Measurements from ENCODE around the gene DBNDD1.

GRCh38 chr16:90020260-90020837, 1.1 kb upstream of the DBNDD1 start:
- TF ChIP-seq POLR2AphosphoS2 (IDR thresholded peaks at IDR 0.05; ENCODE audit: low read depth, low read length) (no peak), EED (IDR thresholded peaks at IDR 0.05; ENCODE audit: low read depth) (no peak), POLR2A (IDR thresholded peaks at IDR 0.05; ENCODE audit: low read depth, low read length) (no peak), CBX3 (IDR thresholded peaks at IDR 0.05; ENCODE audit: borderline replicate concordance, low read depth) (no peak), ZZZ3 (IDR thresholded peaks at IDR 0.05; ENCODE audit: control insufficient read depth, insufficient read length, low read depth) (no peak), BHLHE40 (IDR thresholded peaks at IDR 0.05; ENCODE audit: borderline replicate concordance in 1 of 2, low read depth in 2 of 2, low read length in 1 of 2) (no peak), HCFC1 (IDR thresholded peaks at IDR 0.05; ENCODE audit: low read length) (no peak), NKRF (conservative IDR thresholded peaks at IDR 0.05) (no peak), SPI1 (IDR thresholded peaks at IDR 0.05; ENCODE audit: borderline replicate concordance, insufficient read depth, low read depth, low read length) (no peak), EGR1 (IDR thresholded peaks at IDR 0.05; ENCODE audit: borderline replicate concordance in 1 of 2, low read depth in 2 of 2, low read length in 2 of 2) (no peak), NFYA (IDR thresholded peaks at IDR 0.05; ENCODE audit: borderline replicate concordance, low read depth, low read length) (no peak), STAT1 (conservative IDR thresholded peaks at IDR 0.05) (no peak)
- TF ChIP-seq, protein P1, sequence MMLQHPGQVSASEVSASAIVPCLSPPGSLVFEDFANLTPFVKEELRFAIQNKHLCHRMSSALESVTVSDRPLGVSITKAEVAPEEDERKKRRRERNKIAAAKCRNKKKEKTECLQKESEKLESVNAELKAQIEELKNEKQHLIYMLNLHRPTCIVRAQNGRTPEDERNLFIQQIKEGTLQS (IDR thresholded peaks at IDR 0.05; ENCODE audit: borderline replicate concordance, extremely low read depth, low read depth, low read length) = no peak
- TF ChIP-seq, protein P2, sequence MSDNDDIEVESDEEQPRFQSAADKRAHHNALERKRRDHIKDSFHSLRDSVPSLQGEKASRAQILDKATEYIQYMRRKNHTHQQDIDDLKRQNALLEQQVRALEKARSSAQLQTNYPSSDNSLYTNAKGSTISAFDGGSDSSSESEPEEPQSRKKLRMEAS (IDR thresholded peaks at IDR 0.05; ENCODE audit: low read depth, low read length) = no peak
